ENCODE measurements around the gene SPR. TPM values are rescaled to one million over a fixed set of nuclear protein-coding genes. Genes with fewer than 3 reads are reported as not detected.

Gene SPR
- total RNA-seq, 4 donors from 2014 or later = 30.3 to 57.0 (median 50.3) TPM

DNA sequence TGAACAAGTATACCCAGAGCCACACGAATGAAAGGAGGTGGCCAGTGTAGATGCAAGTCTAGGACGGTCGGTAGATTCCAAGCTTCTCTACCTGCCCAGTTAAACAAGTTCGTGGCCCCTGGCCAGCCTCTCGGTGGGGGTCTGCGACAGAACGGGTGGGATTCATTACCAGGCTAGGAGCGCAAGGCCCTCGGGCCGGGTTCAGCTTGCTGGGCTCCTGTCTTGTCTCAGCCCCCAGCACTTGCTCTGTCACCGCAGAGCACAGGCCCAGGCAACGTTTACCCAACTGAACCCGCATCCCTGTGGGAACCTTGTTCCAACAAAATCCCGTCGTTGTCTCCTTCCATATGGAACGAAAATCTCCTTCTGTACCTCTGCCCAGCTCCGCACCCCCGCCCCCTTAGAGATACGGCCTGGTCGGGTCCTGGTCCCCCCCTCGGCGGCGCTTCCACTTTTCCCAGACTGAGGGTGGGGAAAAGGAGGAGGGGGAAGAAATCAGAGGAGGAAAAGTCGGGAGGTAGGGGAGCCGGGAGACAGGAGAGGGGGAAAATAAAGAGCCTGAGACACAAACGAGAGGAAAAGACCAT, 28.2 kb downstream of the SPR start:
- Histone ChIP-seq H3K36me3 (no peaks in the 10 kb centered on the region), H3K9me3 (no peaks in the 10 kb centered on the region), H3K27me3 (peaks cover 26 to 100% (median 82%) of the 10 kb centered on the region in 4 donors), H3K27ac (replicated peaks in 1 of 4) (no peak overlapping the region), H3K4me3 (peak overlapping the region; percentile 47 to 57 (median 49)), H3K4me1 (peaks cover 48 to 59% (median 54%) of the 10 kb centered on the region in 4 donors)
- WGBS = 9% methylated on average over 18 of the region's 26 CpGs
- intact Hi-C loops (cut with DNase I) = no loop called here
- TF ChIP-seq POLR2AphosphoS5 (IDR thresholded peaks at IDR 0.05) = no peak
- TF ChIP-seq, protein P1, sequence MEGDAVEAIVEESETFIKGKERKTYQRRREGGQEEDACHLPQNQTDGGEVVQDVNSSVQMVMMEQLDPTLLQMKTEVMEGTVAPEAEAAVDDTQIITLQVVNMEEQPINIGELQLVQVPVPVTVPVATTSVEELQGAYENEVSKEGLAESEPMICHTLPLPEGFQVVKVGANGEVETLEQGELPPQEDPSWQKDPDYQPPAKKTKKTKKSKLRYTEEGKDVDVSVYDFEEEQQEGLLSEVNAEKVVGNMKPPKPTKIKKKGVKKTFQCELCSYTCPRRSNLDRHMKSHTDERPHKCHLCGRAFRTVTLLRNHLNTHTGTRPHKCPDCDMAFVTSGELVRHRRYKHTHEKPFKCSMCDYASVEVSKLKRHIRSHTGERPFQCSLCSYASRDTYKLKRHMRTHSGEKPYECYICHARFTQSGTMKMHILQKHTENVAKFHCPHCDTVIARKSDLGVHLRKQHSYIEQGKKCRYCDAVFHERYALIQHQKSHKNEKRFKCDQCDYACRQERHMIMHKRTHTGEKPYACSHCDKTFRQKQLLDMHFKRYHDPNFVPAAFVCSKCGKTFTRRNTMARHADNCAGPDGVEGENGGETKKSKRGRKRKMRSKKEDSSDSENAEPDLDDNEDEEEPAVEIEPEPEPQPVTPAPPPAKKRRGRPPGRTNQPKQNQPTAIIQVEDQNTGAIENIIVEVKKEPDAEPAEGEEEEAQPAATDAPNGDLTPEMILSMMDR (IDR thresholded peaks at IDR 0.05) = no peak
- no peak for TF ChIP-seq POLR2A (IDR thresholded peaks at IDR 0.05; ENCODE audit: low read depth)
- TF ChIP-seq EP300 (IDR thresholded peaks at IDR 0.05) = no peak
- DNase-seq (ENCODE audit: extremely low spot score) = no peak

DNA sequence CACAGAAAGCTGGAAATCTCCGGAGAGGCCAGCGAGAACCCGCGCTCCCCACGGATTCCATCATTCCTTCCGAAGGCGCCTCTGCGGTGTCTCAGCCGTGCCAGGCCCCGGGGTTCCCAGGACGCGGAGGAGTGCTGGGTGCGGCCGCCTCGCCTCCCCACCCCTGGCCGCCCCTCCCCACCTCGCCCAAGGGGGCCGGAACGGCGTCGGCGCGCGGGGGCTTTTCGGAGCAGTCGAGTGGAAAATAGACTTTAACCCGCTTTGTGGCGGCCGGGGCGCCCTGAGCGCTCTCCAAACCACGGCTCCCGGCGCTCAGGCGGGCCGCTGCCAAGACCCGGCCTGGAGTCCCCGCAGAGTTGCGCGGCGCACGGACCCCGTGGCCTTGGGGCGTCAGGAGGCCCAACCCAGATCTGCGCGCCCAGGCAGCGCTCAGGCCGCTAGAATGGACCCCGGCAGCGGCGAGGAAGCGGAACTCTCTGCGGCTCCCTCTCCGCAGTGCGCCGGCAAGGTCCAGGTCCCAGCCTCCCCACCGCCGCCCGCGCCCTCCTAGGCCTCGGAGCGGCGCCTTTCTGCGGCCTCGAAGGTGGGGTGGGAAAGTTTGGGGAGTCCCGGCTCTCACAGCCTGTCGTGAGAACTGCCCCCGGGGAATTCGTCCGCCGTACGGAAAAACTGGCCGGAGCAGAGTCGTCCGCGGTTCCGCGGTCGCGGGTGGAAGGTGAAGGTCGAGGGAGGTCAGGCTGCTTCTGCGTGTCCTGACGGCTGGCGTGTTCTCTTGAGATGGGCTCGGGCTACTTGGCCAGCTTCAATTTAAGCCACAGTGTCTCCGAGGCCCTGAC, 28.9 kb downstream of the SPR start:
- TF ChIP-seq EP300 (IDR thresholded peaks at IDR 0.05) = no peak
- no peak for TF ChIP-seq POLR2AphosphoS5 (IDR thresholded peaks at IDR 0.05)
- TF ChIP-seq, protein P1 (IDR thresholded peaks at IDR 0.05) = no peak
- no peak for TF ChIP-seq POLR2A (IDR thresholded peaks at IDR 0.05; ENCODE audit: low read depth)
- Histone ChIP-seq H3K36me3 (no peaks in the 10 kb centered on the region), H3K27ac (replicated peaks in 1 of 4) (no peak overlapping the region), H3K4me1 (peaks cover 53 to 66% (median 61%) of the 10 kb centered on the region in 4 donors), H3K4me3 (peak overlapping the region; percentile 47 to 57 (median 49)), H3K27me3 (peaks cover 32 to 100% (median 86%) of the 10 kb centered on the region in 4 donors), H3K9me3 (no peaks in the 10 kb centered on the region)
- WGBS = under 1% methylated on average over 20 of the region's 86 CpGs
- intact Hi-C loops (cut with DNase I) = no loop called here
- DNase-seq (ENCODE audit: extremely low spot score) = no peak

DNA sequence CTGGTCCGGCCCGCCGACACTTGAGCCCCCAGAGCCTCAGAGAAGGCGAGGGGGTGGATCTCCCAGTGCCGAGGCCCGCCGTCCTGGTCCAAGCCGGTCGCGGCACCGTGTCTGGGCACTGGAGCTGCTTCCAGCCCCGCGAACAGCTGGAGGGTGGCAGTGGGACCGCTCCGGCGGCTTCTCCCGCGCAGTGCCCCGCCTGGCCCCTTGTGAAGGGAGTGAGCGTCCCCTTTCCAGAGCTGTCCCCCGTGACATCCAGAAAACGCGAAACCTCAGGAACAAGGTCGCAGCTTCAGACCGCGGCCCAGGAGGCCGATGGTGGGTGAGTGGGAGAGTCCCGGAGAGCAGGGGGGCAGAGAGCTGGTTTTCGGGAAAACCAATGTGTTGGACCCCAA, 29.5 kb downstream of the SPR start:
- H3K27me3 ChIP-seq = peaks cover 32 to 100% (median 89%) of the 10 kb centered on the region in 4 donors
- TF ChIP-seq, protein P1 (IDR thresholded peaks at IDR 0.05) = no peak
- TF ChIP-seq POLR2A (IDR thresholded peaks at IDR 0.05; ENCODE audit: low read depth) = no peak
- TF ChIP-seq POLR2AphosphoS5 (IDR thresholded peaks at IDR 0.05) = no peak
- TF ChIP-seq EP300 (IDR thresholded peaks at IDR 0.05) = no peak
- no peak for DNase-seq (ENCODE audit: extremely low spot score)
- H3K4me3 ChIP-seq = peak overlapping the region; percentile 47 to 57 (median 49)
- no peaks in the 10 kb centered on the region for H3K36me3 ChIP-seq
- intact Hi-C loops (cut with DNase I) = no loop called here
- no peaks in the 10 kb centered on the region for H3K9me3 ChIP-seq
- H3K27ac ChIP-seq (replicated peaks in 1 of 4) = no peak overlapping the region
- peaks cover 53 to 67% (median 61%) of the 10 kb centered on the region in 4 donors for H3K4me1 ChIP-seq
- WGBS = 2% methylated on average over 12 of the region's 29 CpGs

- TF ChIP-seq POLR2AphosphoS5 (IDR thresholded peaks at IDR 0.05) (no peak), EP300 (IDR thresholded peaks at IDR 0.05) (no peak), POLR2A (IDR thresholded peaks at IDR 0.05; ENCODE audit: low read depth) (no peak)
- TF ChIP-seq, protein P1 (IDR thresholded peaks at IDR 0.05) = no peak
- peaks cover 53 to 67% (median 61%) of the 10 kb centered on the region in 4 donors for H3K4me1 ChIP-seq
These were observed 30.1 kb downstream of the SPR start, which contains the start of gene EMX1 for GRCh38 chr2:72917138-72917876. EMX1 (plus strand) TSS chr2:72917519; CDS start chr2:72917853, 334 bp downstream.

More at GRCh38 chr2:72917138-72917876, 30.1 kb downstream of the SPR start, which contains the start of gene EMX1:
- H3K9me3 ChIP-seq = no peaks in the 10 kb centered on the region
- peaks cover 32 to 100% (median 94%) of the 10 kb centered on the region in 4 donors for H3K27me3 ChIP-seq
- WGBS = 1% methylated on average over 26 of the region's 82 CpGs
- H3K4me3 ChIP-seq = peak within 1 kb of the TSS; percentile 47 to 57 (median 49)
- H3K36me3 ChIP-seq = no peaks in the 10 kb centered on the region
- intact Hi-C loops (cut with DNase I) = no loop called here
- DNase-seq (ENCODE audit: extremely low spot score) = no peak
- no peak within 1 kb of the TSS for H3K27ac ChIP-seq (replicated peaks in 1 of 4)

Measured in esophagus muscularis mucosa (tissue), 4 donors.